Measurements from ENCODE around the gene CACNB3. TPM values are rescaled to one million over a fixed set of nuclear protein-coding genes. Genes with fewer than 3 reads are reported as not detected.

CACNB3 gene
- total and polyA plus RNA-seq, 2 donors (not counting 1 experiment from before 2014, with no cell fraction given) = 1.6 to 4.0 TPM

DNA sequence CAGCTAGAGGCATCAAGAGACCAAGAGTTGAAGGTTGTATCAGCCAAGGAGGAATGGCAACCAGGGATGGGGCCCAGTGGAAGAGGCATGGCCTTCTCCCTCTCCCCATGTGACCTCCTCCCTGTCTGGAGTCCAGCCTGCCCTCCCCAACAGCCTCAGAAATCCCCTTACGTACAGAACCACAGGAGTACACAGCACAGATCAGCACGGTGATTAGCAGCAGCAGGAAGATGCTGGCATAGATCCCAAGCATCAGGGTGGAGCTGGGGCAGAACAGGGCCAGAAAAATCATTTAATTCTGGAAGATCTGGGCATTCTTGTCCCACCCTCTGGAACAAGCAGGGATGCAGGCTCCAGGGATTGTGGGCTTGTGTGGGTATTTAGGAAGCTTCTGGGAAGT, 43.8 kb upstream of the CACNB3 start:
- Mint-ChIP-seq H3K27ac (no peak overlapping the region), H3K27me3 (no peaks in the 10 kb centered on the region), H3K4me1 (no peaks in the 10 kb centered on the region), H3K9me3 (ENCODE audit: insufficient read depth) (no peaks in the 10 kb centered on the region), H3K4me3 (no peak overlapping the region)
- ATAC-seq (ENCODE audit: low read depth) (no peak), DNase-seq (no peak)
- ChIA-PET POLR2A (no interaction called here), CTCF (interaction anchor here (0.6 kb wide), 1 partner anchor 411 kb away, joined by 4 read pairs; no protein-coding TSS in a partner anchor)
- Histone ChIP-seq H3K9ac (ENCODE audit: low read length) (no peak overlapping the region), H3K36me3 (replicated peaks in 1 of 2; ENCODE audit: control extremely low read depth in 1 of 2, control insufficient read depth in 1 of 2, extremely low read depth in 1 of 2, insufficient read depth in 2 of 2, low read length in 1 of 2) (no peaks in the 10 kb centered on the region), H3K79me2 (ENCODE audit: control insufficient read depth, insufficient read depth, low read length) (no peaks in the 10 kb centered on the region), H3K4me1 (ENCODE audit: control insufficient read depth in 2 of 2, insufficient read depth in 2 of 2, low read length in 2 of 2) (no peaks in the 10 kb centered on the region), H4K20me1 (ENCODE audit: control insufficient read depth, insufficient read depth, low read length, poor library complexity, severe bottlenecking) (no peaks in the 10 kb centered on the region), H3K27ac (ENCODE audit: low read length in 2 of 2) (no peak overlapping the region), H3K27me3 (replicated peaks in 1 of 4; ENCODE audit: control extremely low read depth in 1 of 4, control insufficient read depth in 3 of 4, insufficient read depth in 4 of 4, low read length in 3 of 4) (no peaks in the 10 kb centered on the region), H3K9me3 (ENCODE audit: control extremely low read depth in 1 of 3, control insufficient read depth in 2 of 3, insufficient read depth in 1 of 3, low read length in 2 of 3) (no peaks in the 10 kb centered on the region), H2AFZ (ENCODE audit: insufficient read depth, low read depth, low read length, poor library complexity, severe bottlenecking) (no peak overlapping the region), H3K4me2 (replicated peaks; ENCODE audit: low read depth, low read length, poor library complexity, severe bottlenecking) (no peak overlapping the region), H3K4me3 (ENCODE audit: control extremely low read depth in 1 of 5, extremely low read depth in 1 of 5, insufficient read depth in 1 of 5, low read depth in 2 of 5, low read length in 4 of 5) (no peak overlapping the region)
- intact Hi-C loops (cut with micrococcal nuclease) = no loop called here
- 67% methylated on average over 1 of the region's 2 CpGs for WGBS (ENCODE audit: insufficient coverage)
- TF ChIP-seq, protein P1, sequence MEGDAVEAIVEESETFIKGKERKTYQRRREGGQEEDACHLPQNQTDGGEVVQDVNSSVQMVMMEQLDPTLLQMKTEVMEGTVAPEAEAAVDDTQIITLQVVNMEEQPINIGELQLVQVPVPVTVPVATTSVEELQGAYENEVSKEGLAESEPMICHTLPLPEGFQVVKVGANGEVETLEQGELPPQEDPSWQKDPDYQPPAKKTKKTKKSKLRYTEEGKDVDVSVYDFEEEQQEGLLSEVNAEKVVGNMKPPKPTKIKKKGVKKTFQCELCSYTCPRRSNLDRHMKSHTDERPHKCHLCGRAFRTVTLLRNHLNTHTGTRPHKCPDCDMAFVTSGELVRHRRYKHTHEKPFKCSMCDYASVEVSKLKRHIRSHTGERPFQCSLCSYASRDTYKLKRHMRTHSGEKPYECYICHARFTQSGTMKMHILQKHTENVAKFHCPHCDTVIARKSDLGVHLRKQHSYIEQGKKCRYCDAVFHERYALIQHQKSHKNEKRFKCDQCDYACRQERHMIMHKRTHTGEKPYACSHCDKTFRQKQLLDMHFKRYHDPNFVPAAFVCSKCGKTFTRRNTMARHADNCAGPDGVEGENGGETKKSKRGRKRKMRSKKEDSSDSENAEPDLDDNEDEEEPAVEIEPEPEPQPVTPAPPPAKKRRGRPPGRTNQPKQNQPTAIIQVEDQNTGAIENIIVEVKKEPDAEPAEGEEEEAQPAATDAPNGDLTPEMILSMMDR (IDR thresholded peaks at IDR 0.05) = no peak
- TF ChIP-seq EZH2 (IDR thresholded peaks at IDR 0.05; ENCODE audit: borderline replicate concordance, insufficient read depth, low read depth, low read length, poor library complexity, severe bottlenecking) = no peak

DNA sequence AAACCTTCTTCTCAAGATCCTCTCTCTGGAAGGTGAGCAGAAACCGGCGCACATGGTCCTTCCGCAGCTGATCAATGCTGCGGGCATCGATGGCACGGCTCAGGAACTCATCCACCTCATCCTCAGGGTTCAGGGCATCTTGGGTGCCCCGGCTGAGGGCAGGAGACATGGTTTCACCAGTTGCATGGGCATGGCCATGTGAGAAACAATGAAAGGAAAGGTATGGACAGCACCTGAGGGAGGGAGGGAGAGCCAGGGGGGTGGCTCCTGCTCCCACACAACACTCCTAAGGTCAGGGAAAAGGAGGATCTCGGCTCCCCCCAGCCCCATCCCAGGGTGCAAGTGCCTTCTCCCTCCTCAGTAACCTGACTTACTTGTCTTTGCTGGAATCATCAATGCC, 43.0 kb upstream of the CACNB3 start:
- ChIA-PET CTCF (no interaction called here), POLR2A (no interaction called here)
- ATAC-seq (ENCODE audit: low read depth) (no peak), DNase-seq (no peak)
- Histone ChIP-seq H3K36me3 (replicated peaks in 1 of 2; ENCODE audit: control extremely low read depth in 1 of 2, control insufficient read depth in 1 of 2, extremely low read depth in 1 of 2, insufficient read depth in 2 of 2, low read length in 1 of 2) (no peaks in the 10 kb centered on the region), H3K79me2 (ENCODE audit: control insufficient read depth, insufficient read depth, low read length) (no peaks in the 10 kb centered on the region), H2AFZ (ENCODE audit: insufficient read depth, low read depth, low read length, poor library complexity, severe bottlenecking) (no peak overlapping the region), H3K4me2 (replicated peaks; ENCODE audit: low read depth, low read length, poor library complexity, severe bottlenecking) (no peak overlapping the region), H3K27me3 (replicated peaks in 1 of 4; ENCODE audit: control extremely low read depth in 1 of 4, control insufficient read depth in 3 of 4, insufficient read depth in 4 of 4, low read length in 3 of 4) (no peaks in the 10 kb centered on the region), H3K4me1 (ENCODE audit: control insufficient read depth in 2 of 2, insufficient read depth in 2 of 2, low read length in 2 of 2) (no peaks in the 10 kb centered on the region), H3K9me3 (ENCODE audit: control extremely low read depth in 1 of 3, control insufficient read depth in 2 of 3, insufficient read depth in 1 of 3, low read length in 2 of 3) (no peaks in the 10 kb centered on the region), H3K4me3 (ENCODE audit: control extremely low read depth in 1 of 5, extremely low read depth in 1 of 5, insufficient read depth in 1 of 5, low read depth in 2 of 5, low read length in 4 of 5) (no peak overlapping the region), H3K27ac (ENCODE audit: low read length in 2 of 2) (no peak overlapping the region), H4K20me1 (ENCODE audit: control insufficient read depth, insufficient read depth, low read length, poor library complexity, severe bottlenecking) (no peaks in the 10 kb centered on the region), H3K9ac (ENCODE audit: low read length) (no peak overlapping the region)
- H3K4me3 Mint-ChIP-seq = no peak overlapping the region
- no peaks in the 10 kb centered on the region for H3K9me3 Mint-ChIP-seq (ENCODE audit: insufficient read depth)
- 100% methylated on average over 4 of the region's 8 CpGs for WGBS (ENCODE audit: insufficient coverage)
- H3K27ac Mint-ChIP-seq = no peak overlapping the region
- intact Hi-C loops (cut with micrococcal nuclease) = no loop called here
- no peaks in the 10 kb centered on the region for H3K27me3 Mint-ChIP-seq
- H3K4me1 Mint-ChIP-seq = no peaks in the 10 kb centered on the region
- TF ChIP-seq, protein P1 (IDR thresholded peaks at IDR 0.05) = no peak
- no peak for TF ChIP-seq EZH2 (IDR thresholded peaks at IDR 0.05; ENCODE audit: borderline replicate concordance, insufficient read depth, low read depth, low read length, poor library complexity, severe bottlenecking)
